ENCODE measurements around the gene VEZT. TPM values are rescaled to one million over a fixed set of nuclear protein-coding genes. Genes with fewer than 3 reads are reported as not detected.
A peak's percentile ranks its signal among the peaks of the same experiment; 100 is the strongest.

The VEZT gene
- total and polyA plus RNA-seq, 9 of the 15 experiments (the other 6 are each of a cell fraction or from before 2014, with no cell fraction given), result 16.1 to 61.5 (median 32.6) TPM

DNA sequence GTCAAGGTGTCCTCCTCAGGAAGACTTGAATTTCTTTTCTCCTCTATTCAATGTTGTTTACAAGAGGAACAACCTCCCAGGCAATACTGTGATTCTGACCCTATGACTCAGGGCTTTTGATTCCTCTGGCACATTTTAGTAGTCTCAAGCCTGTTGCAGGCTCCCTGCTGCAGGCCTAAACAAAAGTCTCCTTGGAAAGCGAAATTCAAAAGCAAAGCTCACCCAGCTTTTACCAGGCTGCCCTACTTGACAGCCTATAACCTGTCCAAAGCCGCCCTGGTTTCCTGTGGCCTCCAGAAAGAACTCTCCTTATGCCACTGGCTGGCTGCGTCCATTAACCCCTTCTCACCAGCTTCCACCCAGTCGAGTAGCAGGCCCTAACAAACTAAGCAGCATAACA lies 11.9 kb upstream of the VEZT start:
- Histone ChIP-seq H4K20me1 (replicated peaks; ENCODE audit: control insufficient read depth, insufficient read depth, low read length) (no peaks in the 10 kb centered on the region), H3K9me1 (ENCODE audit: control insufficient read depth, insufficient read depth, low read length) (no peaks in the 10 kb centered on the region), H3K4me2 (ENCODE audit: insufficient read depth, low read length) (no peak overlapping the region; the same call in 1 of the 2 replicates), H3K4me3 (no peak overlapping the region), H3K4me1 (replicated peaks in 1 of 2; ENCODE audit: control insufficient read depth in 2 of 2, insufficient read depth in 2 of 2, low read length in 2 of 2) (peaks cover 26 to 49% of the 10 kb centered on the region in 2 experiments), H3K79me2 (ENCODE audit: control insufficient read depth, insufficient read depth, low read length) (peaks cover 48% of the 10 kb centered on the region), H3K36me3 (ENCODE audit: control insufficient read depth, insufficient read depth, low read length) (no peaks in the 10 kb centered on the region; the same call in 2 of the 3 replicates), H2AFZ (ENCODE audit: low read depth, low read length) (peak overlapping the region; percentile 48), H3K9me3 (replicated peaks; ENCODE audit: control insufficient read depth, insufficient read depth, low read depth, low read length) (no peaks in the 10 kb centered on the region), H3K9ac (ENCODE audit: insufficient read depth in 1 of 2, low read depth in 2 of 2, low read length in 2 of 2) (peak overlapping the region; percentile 35 to 59; a peak in 3 of 4 replicates), H3K27me3 (ENCODE audit: control insufficient read depth in 2 of 2, insufficient read depth in 2 of 2, low read length in 2 of 2) (no peaks in the 10 kb centered on the region), H3K27ac (ENCODE audit: extremely low read depth, low read depth, low read length) (peak overlapping the region; percentile 94)
- intact Hi-C loops (cut with micrococcal nuclease) (loop anchor here (2.0 kb wide), 1 partner anchor 25 kb away; no protein-coding TSS in a partner anchor), in situ Hi-C loops (cut with MboI) (no loop called here)
- CTCF ChIA-PET (ENCODE audit: low intra/inter-chr PET ratio), result no interaction called here
- POLR2A ChIA-PET, result interaction anchor here (0.5 to 1.0 kb wide), 5 partner anchors 12 to 1877 kb away, joined by 3 to 6 read pairs (median 3); partner anchors contain the start of genes FGD6 and VEZT
- ATAC-seq (peak; percentile 30), DNase-seq (ENCODE audit: extremely low read depth in 1 of 4, low spot score in 3 of 4) (peak in 1 of 4 experiments; percentile 59), FAIRE-seq (no peak)
- 25% methylated on average over 4 of the region's 4 CpGs for WGBS (ENCODE audit: insufficient coverage, low coverage, missing lambda C conversion rate)
- BruUV-seq (replicated peaks), result no TSS peak
- TF ChIP-seq PBX2 (CRISPR knock-in tag; IDR thresholded peaks at IDR 0.05; ENCODE audit: low read depth), result no peak
- TF ChIP-seq PBX2 (tag; conservative IDR thresholded peaks at IDR 0.05; ENCODE audit: low read depth), result 0 out of 2 replicates have a peak, but pooled peaks have one; percentile 17
- TF ChIP-seq, protein P1, sequence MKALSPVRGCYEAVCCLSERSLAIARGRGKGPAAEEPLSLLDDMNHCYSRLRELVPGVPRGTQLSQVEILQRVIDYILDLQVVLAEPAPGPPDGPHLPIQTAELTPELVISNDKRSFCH (CRISPR knock-in tag; IDR thresholded peaks at IDR 0.05), result no peak
- TF ChIP-seq, protein P1 (tag; IDR thresholded peaks at IDR 0.05), result no peak
- TF ChIP-seq SMARCA4 (IDR thresholded peaks at IDR 0.05), result no peak
- TF ChIP-seq, protein P2, sequence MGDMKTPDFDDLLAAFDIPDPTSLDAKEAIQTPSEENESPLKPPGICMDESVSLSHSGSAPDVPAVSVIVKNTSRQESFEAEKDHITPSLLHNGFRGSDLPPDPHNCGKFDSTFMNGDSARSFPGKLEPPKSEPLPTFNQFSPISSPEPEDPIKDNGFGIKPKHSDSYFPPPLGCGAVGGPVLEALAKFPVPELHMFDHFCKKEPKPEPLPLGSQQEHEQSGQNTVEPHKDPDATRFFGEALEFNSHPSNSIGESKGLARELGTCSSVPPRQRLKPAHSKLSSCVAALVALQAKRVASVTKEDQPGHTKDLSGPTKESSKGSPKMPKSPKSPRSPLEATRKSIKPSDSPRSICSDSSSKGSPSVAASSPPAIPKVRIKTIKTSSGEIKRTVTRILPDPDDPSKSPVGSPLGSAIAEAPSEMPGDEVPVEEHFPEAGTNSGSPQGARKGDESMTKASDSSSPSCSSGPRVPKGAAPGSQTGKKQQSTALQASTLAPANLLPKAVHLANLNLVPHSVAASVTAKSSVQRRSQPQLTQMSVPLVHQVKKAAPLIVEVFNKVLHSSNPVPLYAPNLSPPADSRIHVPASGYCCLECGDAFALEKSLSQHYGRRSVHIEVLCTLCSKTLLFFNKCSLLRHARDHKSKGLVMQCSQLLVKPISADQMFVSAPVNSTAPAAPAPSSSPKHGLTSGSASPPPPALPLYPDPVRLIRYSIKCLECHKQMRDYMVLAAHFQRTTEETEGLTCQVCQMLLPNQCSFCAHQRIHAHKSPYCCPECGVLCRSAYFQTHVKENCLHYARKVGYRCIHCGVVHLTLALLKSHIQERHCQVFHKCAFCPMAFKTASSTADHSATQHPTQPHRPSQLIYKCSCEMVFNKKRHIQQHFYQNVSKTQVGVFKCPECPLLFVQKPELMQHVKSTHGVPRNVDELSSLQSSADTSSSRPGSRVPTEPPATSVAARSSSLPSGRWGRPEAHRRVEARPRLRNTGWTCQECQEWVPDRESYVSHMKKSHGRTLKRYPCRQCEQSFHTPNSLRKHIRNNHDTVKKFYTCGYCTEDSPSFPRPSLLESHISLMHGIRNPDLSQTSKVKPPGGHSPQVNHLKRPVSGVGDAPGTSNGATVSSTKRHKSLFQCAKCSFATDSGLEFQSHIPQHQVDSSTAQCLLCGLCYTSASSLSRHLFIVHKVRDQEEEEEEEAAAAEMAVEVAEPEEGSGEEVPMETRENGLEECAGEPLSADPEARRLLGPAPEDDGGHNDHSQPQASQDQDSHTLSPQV (IDR thresholded peaks at IDR 0.05), result peak; percentile 64; the same call in 1 of the 2 replicates
- TF ChIP-seq ATF1 (CRISPR knock-in tag; IDR thresholded peaks at IDR 0.05), result no peak
- peak; percentile 8; the same call in 1 of the 2 replicates for TF ChIP-seq ATF1 (tag; IDR thresholded peaks at IDR 0.05)
- TF ChIP-seq MAFK (IDR thresholded peaks at IDR 0.05; ENCODE audit: low read length), result peak; percentile 62
- TF ChIP-seq ZNF57 (CRISPR knock-in tag; IDR thresholded peaks at IDR 0.05), result no peak
- TF ChIP-seq MNT (conservative IDR thresholded peaks at IDR 0.05), result 0 out of 4 replicates have a peak, but pooled peaks of 1 of the 2 experiments have one; percentile 17
- TF ChIP-seq C11orf30 (IDR thresholded peaks at IDR 0.05; ENCODE audit: low read depth), result peak; percentile 67
- TF ChIP-seq TCFL5 (CRISPR knock-in tag; conservative IDR thresholded peaks at IDR 0.05), result no peak
- no peak for TF ChIP-seq TRIM28 (IDR thresholded peaks at IDR 0.05)
- TF ChIP-seq RCOR1 (IDR thresholded peaks at IDR 0.05; ENCODE audit: borderline replicate concordance in 1 of 2, low read depth in 2 of 2, low read length in 2 of 2), result peak in 1 of 2 experiments; percentile 68; a peak in 2 of 4 replicates

All from K562 (cell line).